Keratinocyte (primary cell): ENCODE results near the gene NTHL1. TPM values are rescaled to one million over a fixed set of nuclear protein-coding genes. Genes with fewer than 3 reads are reported as not detected.

ENCODE experiments used
- DNase-seq: peaks from one replicate; pipeline ENCODE4 v3.0.0-alpha.2; 2011; ENCODE audit warnings: low read depth, missing footprints, low spot score
- FAIRE-seq: peaks from 2 replicates; lab custom pipeline; 2011; peaks lifted over from hg19 to GRCh38; lab: Jason Lieb, UNC
- H2AFZ ChIP-seq: 2 replicates; pipeline ENCODE4 v1.6.0; 2012; ENCODE audit warnings: low read length, control low read depth, inconsistent platforms; ENCODE audit not compliant: control insufficient read depth
- H3K27ac ChIP-seq: 2 replicates; pipeline ENCODE4 v1.5.1; 2011; ENCODE audit warnings: low read length; ENCODE audit not compliant: control insufficient read depth, insufficient read depth
- H3K27me3 ChIP-seq: 3 replicates; pipeline ENCODE4 v1.6.0; 2011; ENCODE audit warnings: low read length; ENCODE audit not compliant: control insufficient read depth, insufficient read depth; ENCODE audit errors: extremely low read depth
- H3K36me3 ChIP-seq, 2 experiments: 2 replicates in 1 of 2; 3 replicates in 1 of 2; pipeline ENCODE4 v1.5.1; 2011; ENCODE audit warnings: low read length in 2 of 2, mild to moderate bottlenecking in 1 of 2; ENCODE audit not compliant: control insufficient read depth in 2 of 2, insufficient read depth in 2 of 2; ENCODE audit errors: extremely low read depth in 1 of 2
- H3K4me1 ChIP-seq: 3 replicates; pipeline ENCODE4 v1.5.1; 2011; ENCODE audit warnings: low read length; ENCODE audit not compliant: control insufficient read depth, insufficient read depth; ENCODE audit errors: extremely low read depth
- H3K4me2 ChIP-seq: 3 replicates; pipeline ENCODE4 v1.6.0; 2011; ENCODE audit warnings: low read depth, low read length; ENCODE audit not compliant: control insufficient read depth, insufficient read depth; ENCODE audit errors: extremely low read depth
- H3K4me3 ChIP-seq, 3 experiments: fragments of 200-600 bp in 1 of 3; sonication (generic) in 1 of 3; 2 replicates in 2 of 3; 3 replicates in 1 of 3; pipeline ENCODE4 v1.5.1; 2011 to 2016; ENCODE audit warnings: low read length in 3 of 3, mild to moderate bottlenecking in 3 of 3, control low read depth in 2 of 3, inconsistent platforms in 1 of 3, low read depth in 1 of 3, mixed read lengths in 1 of 3, mixed run types in 1 of 3, moderate library complexity in 1 of 3; ENCODE audit not compliant: control insufficient read depth in 2 of 3, insufficient read depth in 2 of 3; ENCODE audit errors: extremely low read depth in 1 of 3
- H3K79me2 ChIP-seq: 2 replicates; pipeline ENCODE4 v1.6.0; 2012; ENCODE audit warnings: low read length; ENCODE audit not compliant: control insufficient read depth, insufficient read depth
- H3K9ac ChIP-seq: 3 replicates; pipeline ENCODE4 v1.6.0; 2011; ENCODE audit warnings: low read length; ENCODE audit not compliant: control insufficient read depth, insufficient read depth; ENCODE audit errors: extremely low read depth
- H3K9me1 ChIP-seq: 3 replicates; pipeline ENCODE4 v1.6.0; 2011; ENCODE audit warnings: low read length; ENCODE audit not compliant: control insufficient read depth, insufficient read depth; ENCODE audit errors: extremely low read depth
- H3K9me3 ChIP-seq: 2 replicates; pipeline ENCODE4 v1.5.1; 2012; ENCODE audit warnings: low read depth, low read length; ENCODE audit not compliant: control insufficient read depth
- H4K20me1 ChIP-seq: 3 replicates; pipeline ENCODE4 v1.6.0; 2011; ENCODE audit warnings: low read length; ENCODE audit not compliant: control insufficient read depth, insufficient read depth; ENCODE audit errors: extremely low read depth
- EZH2 ChIP-seq: IDR thresholded peaks from one replicate; pipeline ENCODE4 v1.6.1; 2012; ENCODE audit warnings: inconsistent platforms, mild to moderate bottlenecking, low read length, moderate library complexity
- dilution Hi-C: fragments of 300-500 bp; cut with MboI; formaldehyde crosslinking; loops from one replicate; pipeline ENCODE4 v1.7.0; 2020; ENCODE audit warnings: low sequenced_read_pairs; ENCODE audit not compliant: extremely low pct_ligation_motif_present
- polyA plus RNA-seq, 5 experiments: library from polyadenylated mRNA; depleted of rRNA in 3 of 5; stranded (reverse) in 3 of 5; stranded (forward) in 1 of 5; unstranded in 1 of 5; fragments of >200 nt; gene quantifications; 1 replicate in 1 of 5; 2 replicates in 3 of 5; 3 replicates in 1 of 5; pipeline versions ENCODE4 v1.2.1 to v1.2.3, GENCODE V29; 2011 to 2012; ENCODE audit warnings: missing spikeins in 2 of 5, low read depth in 1 of 5, low replicate concordance in 1 of 5
- TF ChIP-seq, protein P1 (sequence below), 3 experiments: IDR thresholded peaks in 1 of 3; conservative IDR thresholded peaks in 1 of 3; optimal IDR thresholded peaks in 1 of 3; 2 replicates in 2 of 3; 3 replicates in 1 of 3; pipeline versions ENCODE3 to v1.5.1; 2011; ENCODE audit warnings: low read length in 3 of 3, mild to moderate bottlenecking in 3 of 3, moderate library complexity in 2 of 3, control low read depth in 1 of 3, inconsistent platforms in 1 of 3; ENCODE audit not compliant: insufficient read depth in 2 of 3; ENCODE audit errors: extremely low read depth in 1 of 3

NTHL1 gene
- polyA plus RNA-seq, 1 donor (not counting 4 experiments of a cell fraction or from before 2014, with no cell fraction given) = 8.5 TPM

DNA sequence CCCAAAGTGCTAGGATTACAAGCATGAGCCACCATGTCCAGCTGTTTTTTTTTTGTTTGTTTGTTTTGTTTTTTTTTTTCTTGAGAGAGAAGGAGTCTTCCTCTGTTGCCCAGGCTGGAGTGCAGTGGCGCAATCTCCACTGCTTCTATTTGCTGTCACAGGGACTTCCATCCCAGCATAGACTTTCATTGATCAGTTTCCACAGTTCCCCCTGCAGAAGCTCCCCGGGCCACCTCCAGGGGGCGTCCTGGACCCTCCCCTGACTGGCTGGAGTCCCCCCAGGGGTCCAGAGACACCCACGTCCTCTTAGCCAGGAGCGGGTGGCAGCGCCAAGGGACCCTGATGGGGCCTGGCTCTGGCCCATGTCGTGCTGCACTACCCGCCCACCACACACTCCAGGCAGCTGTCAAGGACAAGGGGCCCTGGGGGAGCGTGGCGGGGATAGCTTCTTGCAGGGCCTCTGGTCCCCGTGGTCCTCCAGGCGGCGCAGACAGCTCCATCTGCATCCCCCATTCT, 31.2 kb downstream of the NTHL1 start:
- Histone ChIP-seq H4K20me1 (no peaks in the 10 kb centered on the region), H3K4me2 (no peak overlapping the region), H3K9me1 (no peaks in the 10 kb centered on the region), H3K79me2 (no peaks in the 10 kb centered on the region), H3K9me3 (no peaks in the 10 kb centered on the region), H3K36me3 (no peaks in the 10 kb centered on the region), H3K4me3 (no peak overlapping the region), H2AFZ (no peak overlapping the region), H3K9ac (no peak overlapping the region), H3K27ac (no peak overlapping the region), H3K27me3 (peaks cover 24% of the 10 kb centered on the region), H3K4me1 (peaks cover 10% of the 10 kb centered on the region)
- no peak for FAIRE-seq
- DNase-seq = no peak
- TF ChIP-seq, protein P1, sequence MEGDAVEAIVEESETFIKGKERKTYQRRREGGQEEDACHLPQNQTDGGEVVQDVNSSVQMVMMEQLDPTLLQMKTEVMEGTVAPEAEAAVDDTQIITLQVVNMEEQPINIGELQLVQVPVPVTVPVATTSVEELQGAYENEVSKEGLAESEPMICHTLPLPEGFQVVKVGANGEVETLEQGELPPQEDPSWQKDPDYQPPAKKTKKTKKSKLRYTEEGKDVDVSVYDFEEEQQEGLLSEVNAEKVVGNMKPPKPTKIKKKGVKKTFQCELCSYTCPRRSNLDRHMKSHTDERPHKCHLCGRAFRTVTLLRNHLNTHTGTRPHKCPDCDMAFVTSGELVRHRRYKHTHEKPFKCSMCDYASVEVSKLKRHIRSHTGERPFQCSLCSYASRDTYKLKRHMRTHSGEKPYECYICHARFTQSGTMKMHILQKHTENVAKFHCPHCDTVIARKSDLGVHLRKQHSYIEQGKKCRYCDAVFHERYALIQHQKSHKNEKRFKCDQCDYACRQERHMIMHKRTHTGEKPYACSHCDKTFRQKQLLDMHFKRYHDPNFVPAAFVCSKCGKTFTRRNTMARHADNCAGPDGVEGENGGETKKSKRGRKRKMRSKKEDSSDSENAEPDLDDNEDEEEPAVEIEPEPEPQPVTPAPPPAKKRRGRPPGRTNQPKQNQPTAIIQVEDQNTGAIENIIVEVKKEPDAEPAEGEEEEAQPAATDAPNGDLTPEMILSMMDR (optimal IDR thresholded peaks at IDR 0.05 in 1 of 3, IDR thresholded peaks at IDR 0.05 in 1 of 3, conservative IDR thresholded peaks at IDR 0.05 in 1 of 3; ENCODE audit: extremely low read depth in 1 of 3, insufficient read depth in 2 of 3, low read length in 3 of 3) = peak; percentile 20 to 30 (median 30)
- no peak for TF ChIP-seq EZH2
- dilution Hi-C loops = no loop called here

DNA sequence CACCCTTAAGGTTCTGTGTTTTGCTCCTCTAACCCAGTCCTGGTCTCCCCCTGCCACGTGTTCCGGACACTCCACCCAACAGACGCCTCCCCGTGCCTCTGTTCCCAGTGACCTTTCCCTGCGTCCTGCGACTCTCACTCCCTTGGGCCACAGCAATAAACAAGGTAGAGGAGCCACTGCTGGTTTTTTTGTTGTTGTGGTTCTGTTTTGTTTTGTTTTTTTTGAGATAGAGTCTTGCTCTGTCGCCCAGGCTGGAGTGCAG, 31.8 kb downstream of the NTHL1 start:
- Histone ChIP-seq H3K36me3 (no peaks in the 10 kb centered on the region), H3K9me3 (no peaks in the 10 kb centered on the region), H3K4me3 (no peak overlapping the region), H3K79me2 (no peaks in the 10 kb centered on the region), H3K27me3 (peaks cover 23% of the 10 kb centered on the region), H2AFZ (no peak overlapping the region), H3K9me1 (no peaks in the 10 kb centered on the region), H3K27ac (peak overlapping the region; percentile 29), H3K4me1 (peaks cover 10% of the 10 kb centered on the region), H4K20me1 (no peaks in the 10 kb centered on the region), H3K4me2 (peak overlapping the region; percentile 50), H3K9ac (peak overlapping the region; percentile 46)
- DNase-seq (no peak), FAIRE-seq (no peak)
- dilution Hi-C loops = no loop called here
- no peak for TF ChIP-seq EZH2
- TF ChIP-seq, protein P1 (optimal IDR thresholded peaks at IDR 0.05 in 1 of 3, IDR thresholded peaks at IDR 0.05 in 1 of 3, conservative IDR thresholded peaks at IDR 0.05 in 1 of 3; ENCODE audit: extremely low read depth in 1 of 3, insufficient read depth in 2 of 3, low read length in 3 of 3) = no peak
